Measurements from ENCODE around the gene HBQ1. TPM values are rescaled to one million over a fixed set of nuclear protein-coding genes. Genes with fewer than 3 reads are reported as not detected.
"Not testable (repeated sequence)": the region's sequence is repeated elsewhere in the genome, so short reads cannot be mapped to it uniquely, and the experiment has no call there.

Gene HBQ1
- polyA plus RNA-seq, 3 donors from 2014 or later, result 4.9 to 10.3 (median 8.9) TPM

- no peaks in the 10 kb centered on the region for H3K9me3 Mint-ChIP-seq
- H3K4me1 Mint-ChIP-seq, result peaks cover 3 to 16% of the 10 kb centered on the region in 2 donors
- H3K36me3 Mint-ChIP-seq, result peaks cover 3 to 20% (median 12%) of the 10 kb centered on the region in 3 donors
- H3K4me3 Mint-ChIP-seq, result no peak overlapping the region
- no peak for DNase-seq
- H3K27me3 Mint-ChIP-seq (ENCODE audit: low read depth in 3 of 3), result peaks cover 0 to 8% (median 0%) of the 10 kb centered on the region in 3 donors
- H3K27ac Mint-ChIP-seq, result peak overlapping the region in 2 of 6 donors; percentile 8 to 18
Measured at GRCh38 chr16:220021-220420, 39.8 kb downstream of the HBQ1 start.

- DNase-seq, result no peak
- peak overlapping the region; percentile 82 to 95 (median 92) for H3K27ac Mint-ChIP-seq
- peaks cover 6 to 18% (median 9%) of the 10 kb centered on the region in 3 donors for H3K36me3 Mint-ChIP-seq
- peak overlapping the region; percentile 86 to 91 (median 87) for H3K4me3 Mint-ChIP-seq
- peaks cover 27 to 42% of the 10 kb centered on the region in 2 donors for H3K4me1 Mint-ChIP-seq
- peaks cover 0 to 13% (median 4%) of the 10 kb centered on the region in 3 donors for H3K27me3 Mint-ChIP-seq (ENCODE audit: low read depth in 3 of 3)
- no peaks in the 10 kb centered on the region for H3K9me3 Mint-ChIP-seq
Measured at GRCh38 chr16:228151-228851, 48.0 kb downstream of the HBQ1 start.

- H3K4me3 Mint-ChIP-seq, result peak within 1 kb of the TSS; percentile 86 to 91 (median 87)
- peak; percentile 87 to 88 (median 88) for DNase-seq
- H3K9me3 Mint-ChIP-seq, result no peaks in the 10 kb centered on the region
- peaks cover 27 to 42% of the 10 kb centered on the region in 2 donors for H3K4me1 Mint-ChIP-seq
- peaks cover 0 to 14% (median 4%) of the 10 kb centered on the region in 3 donors for H3K27me3 Mint-ChIP-seq (ENCODE audit: low read depth in 3 of 3)
- H3K27ac Mint-ChIP-seq, result peak within 1 kb of the TSS; percentile 82 to 96 (median 94)
- H3K36me3 Mint-ChIP-seq, result peaks cover 6 to 18% (median 9%) of the 10 kb centered on the region in 3 donors
Measured at GRCh38 chr16:228852-229730, 48.8 kb downstream of the HBQ1 start, which contains the start of gene LUC7L. Gene LUC7L (minus strand): TSS chr16:229449. CDS start chr16:229339, 110 bp downstream.

- H3K4me3 Mint-ChIP-seq, result peak overlapping the region; percentile 70 to 87 (median 86)
- peaks cover 4 to 18% (median 10%) of the 10 kb centered on the region in 3 donors for H3K27me3 Mint-ChIP-seq (ENCODE audit: low read depth in 3 of 3)
- no peaks in the 10 kb centered on the region for H3K9me3 Mint-ChIP-seq
- H3K27ac Mint-ChIP-seq, result peak overlapping the region; percentile 82 to 95 (median 90)
- DNase-seq, result no peak
- peaks cover 6 to 18% (median 9%) of the 10 kb centered on the region in 3 donors for H3K36me3 Mint-ChIP-seq
- peaks cover 31 to 43% of the 10 kb centered on the region in 2 donors for H3K4me1 Mint-ChIP-seq
Measured at GRCh38 chr16:229731-230281, 49.5 kb downstream of the HBQ1 start.

GRCh38 chr16:230351-230750 lies 50.1 kb downstream of the HBQ1 start:
- H3K9me3 Mint-ChIP-seq, H3K27ac Mint-ChIP-seq, H3K4me3 Mint-ChIP-seq, DNase-seq: not testable (repeated sequence)
- peaks cover 4 to 23% (median 15%) of the 10 kb centered on the region in 3 donors for H3K27me3 Mint-ChIP-seq (ENCODE audit: low read depth in 3 of 3)
- H3K36me3 Mint-ChIP-seq, result peaks cover 6 to 18% (median 9%) of the 10 kb centered on the region in 3 donors
- peaks cover 36 to 48% of the 10 kb centered on the region in 2 donors for H3K4me1 Mint-ChIP-seq

Other genes starting within 250 kb of the HBQ1 start
- gene POLR3K, start 126.9 kb upstream of the HBQ1 start, polyA plus RNA-seq, result 10 to 100 TPM; 26.9 to 40.7 (median 34.6) TPM
- 10 to 100 TPM; 22.0 to 51.1 (median 30.7) TPM for gene SNRNP25, start 126.6 kb upstream of the HBQ1 start, polyA plus RNA-seq
- under 1 TPM in 1 of 3 donors, not detected in 2; 0.24 TPM for gene RHBDF1, start 107.8 kb upstream of the HBQ1 start, polyA plus RNA-seq
- gene MPG, start 102.2 kb upstream of the HBQ1 start, polyA plus RNA-seq, result 100 to 1,000 TPM in 2 of 3 donors, 10 to 100 TPM in 1; 96.0 to 134 (median 106) TPM
- 10 to 100 TPM; 13.3 to 28.6 (median 27.0) TPM for gene NPRL3, start 41.8 kb upstream of the HBQ1 start, polyA plus RNA-seq
- not detected for gene HBZ, start 27.8 kb upstream of the HBQ1 start, polyA plus RNA-seq
- gene HBM, start 14.5 kb upstream of the HBQ1 start, polyA plus RNA-seq, result 1 to 10 TPM in 1 of 3 donors, not detected in 2; 2.5 TPM
- 100 to 1,000 TPM; 202 to 797 (median 725) TPM for gene HBA2, start 7.6 kb upstream of the HBQ1 start, polyA plus RNA-seq
- gene HBA1, start 3.8 kb upstream of the HBQ1 start, polyA plus RNA-seq, result 100 to 1,000 TPM in 2 of 3 donors, 10 to 100 TPM in 1; 70.7 to 207 (median 119) TPM
- 10 to 100 TPM in 2 of 3 donors, 1 to 10 TPM in 1; 4.5 to 15.0 (median 10.4) TPM for gene LUC7L, start 49.0 kb downstream of the HBQ1 start, polyA plus RNA-seq
- 10 to 100 TPM; 19.3 to 56.6 (median 24.4) TPM for gene FAM234A, start 54.4 kb downstream of the HBQ1 start, polyA plus RNA-seq
- not detected for gene RGS11, start 95.5 kb downstream of the HBQ1 start, polyA plus RNA-seq
- gene ARHGDIG, start 100.1 kb downstream of the HBQ1 start, polyA plus RNA-seq, result not detected
- not detected for gene PDIA2, start 102.7 kb downstream of the HBQ1 start, polyA plus RNA-seq
- gene AXIN1, start 172.3 kb downstream of the HBQ1 start, polyA plus RNA-seq, result 10 to 100 TPM in 1 of 3 donors, 1 to 10 TPM in 2; 1.9 to 12.5 (median 5.2) TPM
- 100 to 1,000 TPM in 2 of 3 donors, 10 to 100 TPM in 1; 98.6 to 139 (median 106) TPM for gene MRPL28, start 190.1 kb downstream of the HBQ1 start, polyA plus RNA-seq
- 10 to 100 TPM; 16.0 to 35.9 (median 23.7) TPM for gene PGAP6, start 201.5 kb downstream of the HBQ1 start, polyA plus RNA-seq
- 10 to 100 TPM; 30.4 to 53.7 (median 36.5) TPM for gene NME4, start 216.7 kb downstream of the HBQ1 start, polyA plus RNA-seq
- 10 to 100 TPM in 1 of 3 donors, 1 to 10 TPM in 2; 3.6 to 12.9 (median 5.4) TPM for gene DECR2, start 221.4 kb downstream of the HBQ1 start, polyA plus RNA-seq
- 1 to 10 TPM in 2 of 3 donors, under 1 TPM in 1; 0.04 to 3.7 (median 1.8) TPM for gene RAB11FIP3, start 245.2 kb downstream of the HBQ1 start, polyA plus RNA-seq

Data from immature natural killer cell (primary cell).